Spleen (tissue), 11 donors: Measurements from ENCODE around the gene PLEKHA1. TPM values are rescaled to one million over a fixed set of nuclear protein-coding genes. Genes with fewer than 3 reads are reported as not detected.

Source experiments
- DNase-seq: peaks from one replicate; pipeline ENCODE4 v3.0.0-alpha.2; 2020
- H3K27ac ChIP-seq, 8 donors: fragments of 200-600 bp; sonication (generic) in 7 of 8; 1 replicate in 4 of 8; 2 replicates in 4 of 8; pipeline versions ENCODE4 v1.5.0 to v1.8.0; 2016 to 2021; ENCODE audit warnings: inconsistent platforms in 4 of 8, mild to moderate bottlenecking in 4 of 8, moderate library complexity in 1 of 8
- H3K27me3 ChIP-seq, 7 donors: fragments of 200-600 bp; sonication (generic) in 6 of 7; replicated peaks in 1 of 7; 1 replicate in 4 of 7; 2 replicates in 3 of 7; pipeline versions ENCODE4 v1.5.0 to v1.8.0; 2016 to 2021; ENCODE audit warnings: inconsistent platforms in 3 of 7, mild to moderate bottlenecking in 1 of 7
- H3K36me3 ChIP-seq, 6 donors: fragments of 200-600 bp; sonication (generic) in 5 of 6; 1 replicate in 4 of 6; 2 replicates in 2 of 6; pipeline versions ENCODE4 v1.5.0 to v1.8.0; 2016 to 2021; ENCODE audit warnings: inconsistent platforms in 2 of 6
- H3K4me1 ChIP-seq, 6 donors: fragments of 200-600 bp; sonication (generic) in 5 of 6; 1 replicate in 3 of 6; 2 replicates in 3 of 6; pipeline versions ENCODE4 v1.5.0 to v1.8.0; 2016 to 2021; ENCODE audit warnings: inconsistent platforms in 3 of 6
- H3K4me3 ChIP-seq, 8 donors: fragments of 200-600 bp; sonication (generic) in 7 of 8; 1 replicate in 4 of 8; 2 replicates in 4 of 8; pipeline versions ENCODE4 v1.5.0 to v1.8.0; 2016 to 2021; ENCODE audit warnings: inconsistent platforms in 4 of 8, mild to moderate bottlenecking in 4 of 8, moderate library complexity in 2 of 8
- H3K9me3 ChIP-seq, 8 donors: fragments of 200-600 bp; sonication (generic) in 7 of 8; 1 replicate in 4 of 8; 2 replicates in 4 of 8; pipeline versions ENCODE4 v1.5.0 to v1.8.0; 2016 to 2021; ENCODE audit warnings: inconsistent platforms in 4 of 8
- POLR2A ChIP-seq, 3 donors: fragments of 450-650 bp; IDR thresholded peaks; one replicate each; pipeline ENCODE4 v1.5.1; 2017; ENCODE audit warnings: antibody characterized with exemption in 3 of 3, mild to moderate bottlenecking in 1 of 3
- POLR2AphosphoS5 ChIP-seq, 3 donors: sonication (generic); formaldehyde crosslinking; IDR thresholded peaks; one replicate each; pipeline ENCODE4 v1.5.1; 2017; ENCODE audit warnings: antibody characterized with exemption in 3 of 3
- WGBS, 5 donors: extraction: QIAGEN DNeasy Blood & Tissue Kit in 3 of 5; methylation state at CpG; one replicate each; pipeline versions ENCODE4 v1.1.5 to v1.1.7; 2013 to 2018; 5-methylcytosine and 5-hydroxymethylcytosine counted together
- intact Hi-C: fragments of 100-400 bp; cut with DNase I; formaldehyde crosslinking; loops from one replicate; pipeline ENCODE4 v1.15.0; 2023; ENCODE audit warnings: low total_unique reads
- polyA plus RNA-seq, 3 donors: library from polyadenylated mRNA; stranded (reverse); fragments of 200-250 nt; gene quantifications; one replicate each; pipeline ENCODE4 v1.2.1, GENCODE V29; 2013
- total RNA-seq, 7 donors: library from RNA; depleted of rRNA in 3 of 7; stranded (reverse); fragments of >200 nt in 3 of 7; fragmentation: NEBNext Ultra II Directional in 4 of 7; extraction: Animal tissue kit (Norgen Biotek cat#: 25700) in 4 of 7; gene quantifications; one replicate each; pipeline versions ENCODE4 v1.1.0 to v1.2.1, GENCODE V29; 2016 to 2021
- TF ChIP-seq, protein P1 (sequence below), 11 experiments: fragments of 200-600 bp in 7 of 11; fragments of 450-650 bp in 4 of 11; sonication (generic) in 4 of 11; IDR thresholded peaks in 8 of 11; conservative IDR thresholded peaks in 3 of 11; 1 replicate in 7 of 11; 2 replicates in 4 of 11; pipeline versions ENCODE4 v1.4.0 to v1.8.0; 2016 to 2021; ENCODE audit warnings: antibody characterized with exemption in 11 of 11, inconsistent platforms in 4 of 11, mild to moderate bottlenecking in 1 of 11
- donor health status: healthy with polysubstance abuse.
- donor health status: DM: no; HTN: no; CAD: no; lungs with moderate emphysema.
- donor health status: DM: no; HTN: no; CAD: no.
- donor health status: Bipolar disorder and iron deficiency.
- donor health status: healthy.
- donor health status: DM: no; HTN: no; CAD: no.
- donor health status: DM: yes; HTN: yes; CAD: no.

PLEKHA1 gene
- total and polyA plus RNA-seq, 10 donors = 7.9 to 31.1 (median 22.1) TPM

DNA sequence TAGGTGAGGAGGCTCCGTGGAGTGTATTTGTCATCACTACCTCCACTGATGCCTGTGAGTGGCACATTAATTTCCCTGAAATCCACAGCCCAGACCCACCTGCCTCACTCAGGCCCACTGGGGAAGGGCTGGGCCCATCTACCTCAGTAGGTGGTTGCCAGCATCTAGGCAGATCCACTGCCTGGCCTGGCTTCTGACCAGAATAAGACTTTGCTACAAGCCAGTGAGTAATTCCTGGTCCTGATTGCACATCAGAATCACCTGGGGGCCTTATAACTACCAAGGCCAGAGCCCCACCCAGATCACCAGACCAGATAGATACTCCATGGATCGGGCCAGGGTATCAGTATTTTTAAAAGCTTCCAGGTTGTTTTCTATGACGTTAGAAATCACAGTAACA, 37.5 kb upstream of the PLEKHA1 start:
- whole genome bisulfite sequencing, 5 donors = 64 to 82% (median 76%) methylated on average over 3 of the region's 3 CpGs
- TF ChIP-seq POLR2AphosphoS5 (IDR thresholded peaks at IDR 0.05) (no peak), POLR2A (IDR thresholded peaks at IDR 0.05) (no peak)
- TF ChIP-seq, protein P1, sequence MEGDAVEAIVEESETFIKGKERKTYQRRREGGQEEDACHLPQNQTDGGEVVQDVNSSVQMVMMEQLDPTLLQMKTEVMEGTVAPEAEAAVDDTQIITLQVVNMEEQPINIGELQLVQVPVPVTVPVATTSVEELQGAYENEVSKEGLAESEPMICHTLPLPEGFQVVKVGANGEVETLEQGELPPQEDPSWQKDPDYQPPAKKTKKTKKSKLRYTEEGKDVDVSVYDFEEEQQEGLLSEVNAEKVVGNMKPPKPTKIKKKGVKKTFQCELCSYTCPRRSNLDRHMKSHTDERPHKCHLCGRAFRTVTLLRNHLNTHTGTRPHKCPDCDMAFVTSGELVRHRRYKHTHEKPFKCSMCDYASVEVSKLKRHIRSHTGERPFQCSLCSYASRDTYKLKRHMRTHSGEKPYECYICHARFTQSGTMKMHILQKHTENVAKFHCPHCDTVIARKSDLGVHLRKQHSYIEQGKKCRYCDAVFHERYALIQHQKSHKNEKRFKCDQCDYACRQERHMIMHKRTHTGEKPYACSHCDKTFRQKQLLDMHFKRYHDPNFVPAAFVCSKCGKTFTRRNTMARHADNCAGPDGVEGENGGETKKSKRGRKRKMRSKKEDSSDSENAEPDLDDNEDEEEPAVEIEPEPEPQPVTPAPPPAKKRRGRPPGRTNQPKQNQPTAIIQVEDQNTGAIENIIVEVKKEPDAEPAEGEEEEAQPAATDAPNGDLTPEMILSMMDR (IDR thresholded peaks at IDR 0.05 in 8 of 11, conservative IDR thresholded peaks at IDR 0.05 in 3 of 11) = no peak
- no peaks in the 10 kb centered on the region for H3K4me1 ChIP-seq
- no peak overlapping the region for H3K27ac ChIP-seq
- DNase-seq = no peak
- H3K4me3 ChIP-seq = no peak overlapping the region
- H3K36me3 ChIP-seq = no peaks in the 10 kb centered on the region
- peaks cover 0 to 31% (median 0%) of the 10 kb centered on the region in 7 donors for H3K27me3 ChIP-seq
- H3K9me3 ChIP-seq = no peaks in the 10 kb centered on the region
- intact Hi-C loops = no loop called here

DNA sequence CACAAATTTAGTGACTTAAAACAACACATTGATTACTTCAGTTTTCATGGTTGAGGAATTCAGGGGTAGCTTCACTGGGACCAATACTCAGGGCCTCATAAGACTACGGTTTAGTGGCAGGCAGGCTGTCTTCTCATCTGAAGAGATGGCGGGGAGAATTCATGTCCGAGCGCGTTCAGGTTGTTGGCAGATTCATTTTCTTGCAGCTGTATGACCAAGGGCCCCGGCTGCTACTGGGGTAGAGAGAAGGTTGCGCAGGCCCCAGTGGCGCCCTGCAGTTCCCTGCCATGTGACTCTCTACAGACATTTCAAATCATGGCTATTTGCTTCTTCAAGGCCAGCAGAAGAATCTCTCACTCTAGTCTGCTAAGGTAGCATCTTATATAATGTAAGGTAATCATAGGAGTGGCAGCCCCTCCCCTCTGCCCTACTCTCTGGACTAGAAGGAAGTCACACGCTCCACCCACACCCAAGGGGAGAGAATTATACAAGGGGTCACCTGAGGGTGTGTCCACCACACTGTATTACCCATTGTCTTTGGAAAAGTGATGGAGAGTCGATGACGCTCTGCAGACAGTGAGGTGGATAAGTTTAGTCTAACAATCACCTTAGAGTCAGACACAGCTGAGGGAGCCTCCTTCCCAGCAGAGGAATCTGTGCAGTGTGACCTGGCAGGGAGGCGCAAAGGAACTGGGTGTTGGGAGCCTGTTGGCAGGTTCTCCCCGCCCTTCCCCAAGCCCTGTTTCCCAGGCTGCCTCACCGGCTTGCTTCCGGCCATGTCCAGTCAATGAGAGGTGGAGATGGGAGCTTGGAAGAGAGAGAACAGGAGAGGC, 35.7 kb upstream of the PLEKHA1 start:
- DNase-seq = no peak
- intact Hi-C loops = no loop called here
- WGBS, 5 donors = 80 to 93% (median 89%) methylated on average over 13 to 15 of the region's 15 CpGs
- Histone ChIP-seq H3K4me3 (no peak overlapping the region), H3K36me3 (no peaks in the 10 kb centered on the region), H3K27me3 (peaks cover 0 to 21% (median 0%) of the 10 kb centered on the region in 7 donors), H3K27ac (no peak overlapping the region), H3K4me1 (peaks cover 0 to 9% (median 0%) of the 10 kb centered on the region in 6 donors), H3K9me3 (no peaks in the 10 kb centered on the region)
- TF ChIP-seq, protein P1 (IDR thresholded peaks at IDR 0.05 in 8 of 11, conservative IDR thresholded peaks at IDR 0.05 in 3 of 11) = no peak
- no peak for TF ChIP-seq POLR2A (IDR thresholded peaks at IDR 0.05)
- no peak for TF ChIP-seq POLR2AphosphoS5 (IDR thresholded peaks at IDR 0.05)

DNA sequence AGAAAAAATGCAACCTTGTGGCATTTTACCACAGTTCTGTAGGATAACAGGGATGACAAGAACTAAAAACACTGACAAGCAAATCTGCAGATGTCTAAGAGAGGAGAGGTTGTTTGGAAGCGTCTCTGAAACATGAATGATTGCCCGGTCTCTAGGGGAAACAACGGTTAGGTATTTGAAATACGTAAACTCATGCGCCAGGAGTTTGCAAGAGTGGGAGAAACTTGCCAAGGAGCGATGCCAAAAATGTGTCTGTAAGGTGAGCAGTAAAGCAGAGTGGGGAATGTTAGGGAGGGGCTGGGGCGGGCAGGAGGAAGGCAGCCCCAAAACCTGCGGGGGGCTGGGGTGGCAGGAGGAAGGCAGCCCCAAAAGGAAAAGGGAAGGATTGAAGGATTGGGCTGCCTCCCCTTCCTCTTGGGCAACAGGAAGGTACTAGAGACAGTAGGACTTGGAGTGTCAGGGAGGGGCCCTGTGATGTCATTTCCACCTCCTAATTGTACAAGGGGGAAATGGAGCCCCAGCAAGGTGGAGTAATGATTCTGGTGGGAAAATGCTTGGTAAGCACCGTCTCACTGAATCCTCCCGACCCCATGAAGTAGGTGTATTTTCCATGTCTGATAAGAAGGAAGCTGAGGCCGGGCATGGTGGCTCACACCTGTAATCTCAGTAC, 33.2 kb upstream of the PLEKHA1 start:
- 68 to 76% (median 72%) methylated on average over 11 of the region's 11 CpGs for WGBS, 5 donors
- Histone ChIP-seq H3K9me3 (no peaks in the 10 kb centered on the region), H3K27ac (no peak overlapping the region), H3K27me3 (peaks cover 0 to 8% (median 0%) of the 10 kb centered on the region in 7 donors), H3K4me1 (peaks cover 0 to 9% (median 0%) of the 10 kb centered on the region in 6 donors), H3K36me3 (no peaks in the 10 kb centered on the region), H3K4me3 (no peak overlapping the region)
- no peak for TF ChIP-seq POLR2A (IDR thresholded peaks at IDR 0.05)
- no peak for TF ChIP-seq POLR2AphosphoS5 (IDR thresholded peaks at IDR 0.05)
- TF ChIP-seq, protein P1 (IDR thresholded peaks at IDR 0.05 in 8 of 11, conservative IDR thresholded peaks at IDR 0.05 in 3 of 11) = no peak
- intact Hi-C loops = loop anchor here (5.0 kb wide), 1 partner anchor 226 kb away; no protein-coding TSS in a partner anchor
- no peak for DNase-seq
